GM21423 (cell line): Measurements from ENCODE around the gene TPSG1.
"Not testable (repeated sequence)": the region's sequence is repeated elsewhere in the genome, so short reads cannot be mapped to it uniquely, and the experiment has no call there.

Experiments
- ATAC-seq: cut with Tn5 transposase; IDR thresholded peaks from one replicate; pipeline ENCODE4 v1.9.1; 2021; ENCODE audit warnings: mild to moderate bottlenecking, moderate library complexity; ENCODE audit not compliant: unreplicated experiment

Gene TPSG1

DNA sequence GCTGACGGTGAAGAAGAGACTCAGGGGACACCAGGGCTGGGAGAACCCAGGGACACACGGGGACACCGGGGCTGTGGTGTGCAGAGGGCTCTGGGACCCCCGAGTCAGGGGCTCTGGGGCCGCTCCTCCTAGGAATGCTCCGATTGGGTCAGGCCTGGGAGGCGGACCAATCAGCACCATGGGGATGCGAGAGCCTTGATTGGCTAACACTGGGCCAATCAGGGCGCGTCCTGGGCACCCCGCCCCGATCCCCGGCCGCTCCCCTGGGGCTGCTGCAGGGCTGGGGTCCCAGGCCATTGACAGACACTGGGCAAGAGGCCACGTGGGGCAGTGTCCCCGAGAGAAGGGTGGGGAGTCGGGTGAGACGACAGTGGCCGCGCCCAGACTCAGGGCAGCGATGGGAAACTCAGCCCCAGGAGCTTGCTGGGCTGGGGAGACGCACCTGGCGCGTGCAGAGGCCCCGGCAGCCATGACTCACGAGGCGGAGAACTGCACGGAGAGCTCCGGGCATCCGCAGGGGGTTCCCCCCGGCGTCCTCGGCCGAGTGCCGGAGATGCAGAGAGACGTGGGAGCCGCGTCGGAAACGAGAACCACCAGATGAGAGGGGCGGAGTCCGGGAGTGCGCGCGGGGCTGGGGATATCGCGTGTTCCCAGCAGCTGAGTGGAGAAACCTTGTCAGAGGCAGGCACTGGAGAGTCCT is 7.1 kb upstream of the TPSG1 start:
- not testable (repeated sequence) for ATAC-seq

DNA sequence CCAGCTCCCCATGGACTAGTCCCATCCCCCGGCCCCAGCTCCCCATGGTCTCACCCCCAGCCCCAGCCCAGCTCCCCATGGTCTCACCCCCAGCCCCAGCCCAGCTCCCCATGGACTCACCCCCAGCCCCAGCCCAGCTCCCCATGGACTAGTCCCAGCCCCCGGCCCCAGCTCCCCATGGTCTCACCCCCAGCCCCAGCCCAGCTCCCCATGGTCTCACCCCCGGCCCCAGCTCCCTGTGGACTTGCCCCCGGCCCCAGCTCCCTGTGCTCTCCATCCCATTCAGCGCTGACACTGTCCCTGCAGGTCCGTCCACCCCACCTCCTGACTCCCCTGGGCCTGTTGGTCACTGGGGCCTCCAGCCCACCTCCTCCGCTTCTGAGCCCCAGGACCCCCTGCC is 6.2 kb upstream of the TPSG1 start:
- ATAC-seq = not testable (repeated sequence)

DNA sequence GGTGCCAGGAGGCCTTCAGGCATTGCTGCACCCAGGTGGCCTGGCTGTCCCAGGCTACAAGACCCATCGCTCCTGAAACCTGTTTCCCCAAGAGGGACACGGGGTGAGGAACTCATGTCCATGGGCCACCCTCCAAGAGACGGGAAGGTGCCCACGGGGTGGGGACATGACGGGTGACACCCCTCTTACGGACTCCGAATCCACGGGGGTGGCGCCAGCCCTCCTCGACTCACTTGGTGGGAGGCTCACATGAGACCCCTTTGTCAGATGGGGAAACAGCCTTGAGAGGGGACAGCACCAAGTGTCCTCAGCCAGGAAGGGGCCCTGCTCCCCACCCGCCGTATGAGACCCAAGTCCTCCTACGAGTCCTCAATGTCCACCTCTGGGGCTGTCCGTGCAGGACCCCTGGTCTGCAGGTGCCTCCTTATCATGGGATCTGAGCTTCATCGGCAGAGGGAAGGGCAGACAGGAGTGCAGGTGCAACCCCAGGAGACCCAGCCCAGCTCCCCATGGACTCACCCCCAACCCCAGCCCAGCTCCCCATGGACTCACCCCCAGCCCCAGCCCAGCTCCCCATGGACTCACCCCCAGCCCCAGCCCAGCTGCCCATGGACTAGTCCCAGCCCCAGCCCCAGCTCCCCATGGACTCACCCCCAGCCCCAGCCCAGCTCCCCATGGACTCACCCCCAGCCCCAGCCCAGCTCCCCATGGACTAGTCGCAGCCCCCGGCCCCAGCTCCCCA is 5.6 kb upstream of the TPSG1 start:
- not testable (repeated sequence) for ATAC-seq

DNA sequence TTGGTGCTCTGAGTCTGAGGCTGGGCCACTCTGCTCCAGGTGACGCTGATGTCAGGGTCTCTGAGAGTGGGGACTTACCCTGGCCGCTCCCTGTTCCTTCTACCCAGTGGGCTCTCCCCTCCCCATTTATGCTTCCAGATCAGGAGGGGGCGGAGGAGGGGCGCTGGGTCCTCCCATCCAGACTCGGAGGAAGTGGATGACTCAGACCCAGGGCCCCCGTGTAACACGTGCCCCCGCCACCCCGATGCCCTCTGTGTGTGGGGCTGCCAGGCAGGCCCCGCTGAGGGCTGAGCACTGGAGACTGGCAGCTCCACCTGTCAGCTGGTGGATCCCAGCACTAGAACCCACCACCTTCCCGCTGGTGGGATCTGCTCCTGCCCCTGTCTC is 5.0 kb upstream of the TPSG1 start, which contains the start of gene TPSB2:
Gene TPSB2 (minus strand): TSS at position 101 of the 387 bp plus-strand sequence. CDS start 233 bp downstream, outside the sequence.
- not testable (repeated sequence) for ATAC-seq

DNA sequence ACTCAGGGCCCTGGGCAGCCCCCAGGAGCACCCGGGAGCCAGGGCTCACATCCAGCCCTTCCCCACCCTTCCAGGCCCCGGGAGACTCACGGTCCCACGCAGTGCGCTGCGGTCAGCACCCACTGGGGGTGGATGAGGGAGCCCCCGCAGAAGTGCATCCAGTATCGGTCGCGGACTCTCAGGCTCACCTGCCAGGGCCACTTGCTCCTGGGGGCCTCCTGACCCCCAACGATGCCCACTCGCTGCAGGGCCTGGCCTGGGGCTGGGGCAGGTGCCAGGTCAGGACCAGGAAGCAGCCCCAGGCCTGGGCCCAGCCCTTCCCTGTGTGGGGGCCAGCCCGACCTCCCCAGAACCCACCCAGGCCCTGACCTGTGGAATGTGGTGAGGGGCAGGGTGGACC is 4.4 kb upstream of the TPSG1 start:
- not testable (repeated sequence) for ATAC-seq

DNA sequence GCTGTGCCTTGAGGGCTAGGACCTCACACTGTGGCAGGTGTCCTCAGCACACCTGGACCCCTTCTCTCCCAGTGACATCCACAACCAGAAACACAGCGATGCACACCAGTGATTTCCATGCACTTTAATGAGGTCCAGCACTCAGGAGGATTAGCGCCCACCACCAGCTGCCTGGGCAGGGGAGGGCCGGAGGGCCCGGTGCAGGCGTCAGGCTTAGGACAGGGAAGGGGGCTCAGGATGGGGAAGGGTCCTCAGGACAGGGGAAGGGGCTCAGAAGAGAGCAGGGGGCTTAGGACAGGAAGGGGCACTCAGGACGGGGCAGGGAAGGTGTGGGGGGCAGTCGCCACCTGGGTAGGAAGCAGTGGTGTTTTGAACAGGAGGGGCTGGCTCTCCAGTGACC is 3.2 kb upstream of the TPSG1 start:
- ATAC-seq = not testable (repeated sequence)

DNA sequence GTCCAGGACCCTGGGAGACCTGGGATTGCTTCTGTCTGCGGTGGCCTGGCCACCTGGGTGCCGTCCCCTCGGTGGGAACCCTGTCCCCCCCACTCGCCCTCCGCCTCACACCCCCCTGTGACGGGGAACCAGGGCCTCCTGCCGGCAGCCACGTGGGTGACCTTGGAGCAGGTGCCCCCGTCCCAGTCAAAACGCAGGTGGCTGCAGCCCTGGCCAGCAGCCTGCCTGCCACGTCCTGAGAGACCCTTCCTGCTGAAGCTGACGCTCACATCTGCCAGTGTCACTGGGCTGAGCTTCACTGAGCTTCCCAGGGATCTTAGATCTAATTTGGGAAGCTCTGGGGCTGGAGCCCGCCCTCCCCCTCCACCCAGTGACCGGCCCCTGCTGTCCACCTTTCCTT is 1.6 kb upstream of the TPSG1 start:
- not testable (repeated sequence) for ATAC-seq

DNA sequence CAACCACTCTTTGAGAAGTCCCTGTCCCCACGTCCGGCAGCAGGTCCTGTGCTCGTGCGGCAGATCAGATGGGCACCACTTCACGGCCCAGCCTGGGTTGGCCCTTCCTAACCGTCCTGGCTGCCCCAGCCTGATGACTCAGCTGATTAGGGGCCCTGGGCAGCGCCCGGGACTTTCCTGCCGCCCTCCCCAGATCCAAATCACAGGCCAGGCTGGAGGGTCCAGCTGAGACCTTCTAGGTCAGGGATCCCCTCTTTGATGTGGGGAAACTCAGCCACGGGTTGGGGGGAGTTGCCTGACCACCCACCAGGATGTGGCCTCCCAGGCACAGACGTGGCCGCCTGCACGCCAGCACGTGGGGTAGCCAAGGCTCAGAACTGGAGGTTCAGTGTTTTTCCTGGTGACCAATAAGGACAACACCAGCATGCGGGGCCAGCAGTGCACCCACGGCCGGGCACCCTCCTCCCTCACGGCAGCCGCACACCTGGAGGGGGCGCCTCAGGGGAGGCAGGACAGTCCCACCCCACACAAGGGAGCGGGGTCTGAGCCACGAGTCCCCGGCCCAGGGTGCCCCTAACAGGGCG is 752 bp upstream of the TPSG1 start:
- ATAC-seq = not testable (repeated sequence)

DNA sequence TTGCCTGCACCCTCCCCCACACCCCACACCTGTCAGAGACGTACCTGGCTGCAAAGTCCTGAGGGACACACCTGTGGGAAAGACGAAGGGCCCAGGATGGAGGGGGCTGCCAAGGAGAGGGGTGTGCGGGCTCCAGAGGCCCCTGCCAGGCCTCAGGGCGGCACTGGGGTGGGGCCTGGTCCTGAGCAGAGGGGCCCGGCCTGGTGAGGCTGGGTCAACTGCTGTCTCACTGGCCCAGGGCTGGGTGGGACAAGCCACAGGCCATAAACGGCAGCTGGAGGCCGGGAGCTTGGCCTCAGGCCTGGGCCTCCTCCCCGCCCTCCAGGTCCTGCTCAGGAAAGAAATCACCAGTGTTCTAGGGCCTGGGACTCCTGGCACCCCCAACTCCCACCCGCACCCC is 510 bp downstream of the TPSG1 start:
- no peak for ATAC-seq

DNA sequence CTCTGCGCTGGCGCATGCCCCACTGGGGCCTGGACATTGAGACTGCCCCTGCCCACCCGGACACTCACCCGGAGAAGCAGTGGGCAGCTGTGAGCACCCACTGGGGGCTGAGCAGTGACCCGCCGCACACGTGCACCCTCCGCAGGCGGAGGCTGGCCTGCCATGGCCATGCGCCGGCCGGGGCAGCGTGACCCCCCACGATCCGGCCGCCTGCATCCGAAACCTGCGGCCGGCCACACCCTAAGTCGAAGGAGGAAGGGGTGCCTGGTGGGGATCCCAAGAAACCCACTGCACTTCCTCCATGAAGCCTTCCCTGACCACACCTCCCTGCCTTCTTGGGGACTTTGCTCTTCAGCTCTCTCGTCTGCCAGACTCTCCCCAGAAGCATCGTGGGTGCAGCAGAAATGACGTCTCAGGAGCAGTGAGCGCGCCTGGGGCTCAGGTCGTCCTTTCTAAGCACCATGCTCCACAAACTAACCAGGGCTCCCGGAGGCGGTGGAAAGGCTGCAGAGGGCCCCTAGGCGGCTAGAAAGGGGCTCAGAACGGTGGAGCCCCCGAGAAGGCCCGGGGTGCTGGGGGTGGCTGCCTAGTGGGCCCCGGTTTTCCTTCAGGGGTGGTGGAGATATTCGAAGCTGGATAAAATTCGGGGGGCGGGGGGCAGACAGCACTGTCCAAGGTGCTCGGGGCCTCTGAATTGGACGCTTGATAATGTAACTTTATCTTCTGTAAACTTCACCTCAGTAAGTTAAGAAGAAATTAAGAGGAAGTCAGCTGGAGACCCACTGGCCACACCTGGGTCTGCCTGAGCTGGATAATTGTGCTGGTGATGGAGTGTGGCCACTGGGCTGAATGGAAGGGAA is 1.5 kb downstream of the TPSG1 start:
- ATAC-seq = no peak

DNA sequence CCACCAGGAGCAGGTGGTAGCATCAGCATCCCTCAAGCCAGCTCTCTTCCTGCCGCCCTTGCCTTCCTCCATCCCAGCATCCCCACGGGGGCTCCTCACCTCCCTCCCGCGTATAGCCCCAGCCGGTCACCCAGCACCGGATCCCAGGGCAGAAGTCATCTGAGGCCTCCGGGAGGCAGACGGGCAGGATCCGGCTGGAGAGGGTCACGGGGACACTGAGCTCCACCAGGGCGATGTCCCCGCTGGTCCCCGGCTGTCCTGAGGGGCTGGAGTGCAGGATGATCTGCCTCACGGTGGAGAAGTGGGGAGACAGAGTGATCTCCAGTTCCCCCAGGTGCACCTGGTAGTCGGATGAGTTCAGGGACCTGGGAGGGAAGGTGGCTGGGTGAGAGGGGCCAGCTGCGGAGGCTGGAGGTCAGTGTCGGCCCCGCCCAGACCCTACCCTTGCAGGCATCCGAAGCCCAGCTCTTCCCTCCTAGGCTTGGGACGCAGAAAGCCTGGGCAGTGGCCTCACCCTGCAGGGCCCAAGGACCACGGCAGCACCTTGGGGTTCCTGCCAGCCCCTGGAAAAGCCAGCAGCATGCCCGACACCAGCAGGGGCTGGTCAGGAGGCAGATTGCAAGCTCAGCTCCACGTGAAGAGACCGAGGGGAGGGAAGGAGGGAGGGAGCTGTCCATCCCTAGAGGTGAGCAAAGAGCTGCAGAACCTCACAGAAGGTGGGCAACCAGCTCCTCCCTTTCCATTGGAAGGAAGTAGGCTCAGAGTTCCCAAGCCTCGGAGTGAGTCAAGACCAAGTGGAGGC is 2.3 kb downstream of the TPSG1 start:
- no peak for ATAC-seq

DNA sequence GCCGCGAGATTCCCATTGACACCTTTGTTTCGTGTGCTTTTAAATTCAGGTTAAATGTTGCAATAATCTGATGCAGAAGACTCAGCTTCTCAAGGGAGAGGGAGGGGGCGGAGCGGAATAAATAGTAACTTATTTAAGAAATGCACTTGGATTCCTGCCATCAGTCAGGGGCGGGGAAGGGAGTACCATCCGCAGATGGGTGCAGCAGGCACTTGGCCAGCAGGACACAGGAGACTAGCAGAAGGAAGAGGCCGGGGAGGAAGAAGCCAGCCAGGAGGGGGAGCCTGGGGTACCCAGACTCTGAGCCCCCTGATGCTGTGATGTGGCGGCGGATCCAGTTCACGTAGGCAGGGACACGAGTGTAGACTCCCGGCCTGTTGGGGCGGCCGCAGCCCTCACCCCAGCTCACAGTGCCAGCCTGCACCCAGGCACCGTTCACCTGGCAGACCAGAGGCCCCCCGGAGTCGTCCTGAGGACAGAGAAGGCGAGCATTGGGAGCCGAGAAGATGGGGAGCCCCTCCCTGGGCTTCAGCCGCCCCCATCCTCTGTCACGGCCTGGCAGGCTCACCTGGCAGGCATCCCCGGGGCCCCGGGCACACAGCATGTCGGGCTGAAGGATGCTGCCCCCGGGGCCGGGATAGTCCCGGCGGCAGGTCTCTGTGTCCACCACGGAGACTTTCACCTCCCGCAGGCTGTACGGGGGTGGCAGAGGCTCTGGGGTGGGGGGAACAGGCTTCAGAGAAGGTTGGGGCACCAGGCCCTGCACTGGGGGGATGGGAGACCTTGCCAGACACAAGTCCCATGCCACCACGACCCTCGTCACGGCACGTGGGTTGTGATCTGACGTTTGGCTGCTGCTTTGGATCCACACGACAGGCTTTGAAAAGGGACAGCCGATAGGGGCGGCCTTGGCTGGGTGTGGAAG is 3.2 kb downstream of the TPSG1 start:
- ATAC-seq = no peak

DNA sequence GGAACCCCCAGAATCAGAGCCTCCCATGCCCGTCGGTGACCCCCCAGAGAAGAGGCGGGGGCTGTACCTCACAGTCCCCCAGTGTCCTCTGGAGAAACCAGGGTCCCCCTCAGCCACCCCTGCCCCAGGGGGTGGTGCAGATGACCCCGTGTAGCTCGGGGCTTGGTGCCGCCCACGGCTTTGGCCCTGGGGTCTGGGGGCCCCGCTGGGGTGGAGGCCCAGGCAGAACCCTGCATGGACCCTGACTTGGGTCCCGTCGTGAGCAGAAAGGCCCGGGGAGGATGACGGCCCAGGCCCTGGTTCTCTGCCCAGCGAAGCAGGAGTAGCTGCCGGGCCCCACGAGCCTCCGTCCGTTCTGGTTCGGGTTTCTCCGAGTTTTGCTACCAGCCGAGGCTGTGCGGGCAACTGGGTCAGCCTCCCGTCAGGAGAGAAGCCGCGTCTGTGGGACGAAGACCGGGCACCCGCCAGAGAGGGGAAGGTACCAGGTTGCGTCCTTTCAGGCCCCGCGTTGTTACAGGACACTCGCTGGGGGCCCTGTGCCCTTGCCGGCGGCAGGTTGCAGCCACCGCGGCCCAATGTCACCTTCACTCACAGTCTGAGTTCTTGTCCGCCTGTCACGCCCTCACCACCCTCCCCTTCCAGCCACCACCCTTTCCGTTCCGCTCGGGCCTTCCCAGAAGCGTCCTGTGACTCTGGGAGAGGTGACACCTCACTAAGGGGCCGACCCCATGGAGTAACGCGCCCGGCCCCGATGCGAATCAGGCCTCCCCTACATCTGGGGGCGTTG is 4.0 kb downstream of the TPSG1 start:
- ATAC-seq = no peak

DNA sequence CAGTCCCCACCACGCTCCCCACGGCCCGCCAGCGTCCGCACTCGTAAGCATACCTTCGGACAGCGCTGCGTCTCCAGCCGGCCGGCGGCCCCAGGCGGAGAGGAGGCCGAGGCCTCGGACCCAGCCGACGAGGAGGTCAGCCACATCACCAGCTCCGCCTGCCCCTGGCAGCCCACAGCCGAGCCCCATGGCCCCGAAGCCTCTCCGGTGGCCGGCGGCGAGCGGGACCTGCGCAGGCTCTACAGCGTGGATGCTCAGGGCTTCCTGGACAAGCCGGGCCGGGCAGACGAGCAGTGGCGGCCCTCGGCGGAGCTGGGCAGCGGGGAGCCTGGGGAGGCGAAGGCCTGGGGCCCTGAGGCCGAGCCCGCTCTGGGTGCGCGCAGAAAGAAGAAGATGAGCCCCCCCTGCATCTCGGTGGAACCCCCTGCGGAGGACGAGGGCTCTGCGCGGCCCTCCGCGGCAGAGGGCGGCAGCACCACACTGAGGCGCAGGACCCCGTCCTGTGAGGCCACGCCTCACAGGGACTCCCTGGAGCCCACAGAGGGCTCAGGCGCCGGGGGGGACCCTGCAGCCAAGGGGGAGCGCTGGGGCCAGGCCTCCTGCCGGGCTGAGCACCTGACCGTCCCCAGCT is 4.9 kb downstream of the TPSG1 start:
- ATAC-seq = no peak

DNA sequence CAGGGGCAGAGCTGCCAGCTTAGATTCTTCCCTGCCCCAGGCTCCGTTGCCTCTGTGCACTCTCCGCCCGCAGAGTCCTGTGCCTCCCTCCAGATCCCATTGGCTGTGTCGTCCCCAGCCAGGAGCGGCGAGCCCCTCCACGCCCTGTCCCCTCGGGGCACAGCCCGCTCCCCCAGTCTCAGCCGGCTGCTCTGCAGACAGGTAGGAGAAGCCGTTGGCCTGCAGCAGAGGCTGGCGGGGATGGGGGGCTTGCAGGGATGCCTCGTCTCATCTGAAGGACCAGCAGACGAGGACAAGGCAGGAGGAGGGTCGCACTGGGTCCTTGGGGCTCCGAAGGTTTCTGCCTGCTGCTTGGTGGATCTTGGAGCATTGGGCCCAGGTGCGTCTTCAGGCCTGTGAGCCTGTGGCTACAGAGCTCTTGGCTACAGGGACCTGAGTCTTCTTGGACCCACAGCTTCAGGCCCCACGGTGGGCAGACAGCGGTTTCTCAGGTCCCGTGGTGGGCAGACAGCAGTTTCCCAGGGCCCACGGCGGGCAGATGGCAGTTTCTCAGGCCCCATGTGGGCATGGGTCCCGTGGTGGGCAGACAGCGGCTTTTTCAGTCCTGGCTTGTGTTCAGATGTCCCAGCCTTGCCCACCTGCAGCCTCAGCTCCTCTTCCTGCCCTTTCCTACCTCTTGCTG is 6.0 kb downstream of the TPSG1 start:
- ATAC-seq = no peak

DNA sequence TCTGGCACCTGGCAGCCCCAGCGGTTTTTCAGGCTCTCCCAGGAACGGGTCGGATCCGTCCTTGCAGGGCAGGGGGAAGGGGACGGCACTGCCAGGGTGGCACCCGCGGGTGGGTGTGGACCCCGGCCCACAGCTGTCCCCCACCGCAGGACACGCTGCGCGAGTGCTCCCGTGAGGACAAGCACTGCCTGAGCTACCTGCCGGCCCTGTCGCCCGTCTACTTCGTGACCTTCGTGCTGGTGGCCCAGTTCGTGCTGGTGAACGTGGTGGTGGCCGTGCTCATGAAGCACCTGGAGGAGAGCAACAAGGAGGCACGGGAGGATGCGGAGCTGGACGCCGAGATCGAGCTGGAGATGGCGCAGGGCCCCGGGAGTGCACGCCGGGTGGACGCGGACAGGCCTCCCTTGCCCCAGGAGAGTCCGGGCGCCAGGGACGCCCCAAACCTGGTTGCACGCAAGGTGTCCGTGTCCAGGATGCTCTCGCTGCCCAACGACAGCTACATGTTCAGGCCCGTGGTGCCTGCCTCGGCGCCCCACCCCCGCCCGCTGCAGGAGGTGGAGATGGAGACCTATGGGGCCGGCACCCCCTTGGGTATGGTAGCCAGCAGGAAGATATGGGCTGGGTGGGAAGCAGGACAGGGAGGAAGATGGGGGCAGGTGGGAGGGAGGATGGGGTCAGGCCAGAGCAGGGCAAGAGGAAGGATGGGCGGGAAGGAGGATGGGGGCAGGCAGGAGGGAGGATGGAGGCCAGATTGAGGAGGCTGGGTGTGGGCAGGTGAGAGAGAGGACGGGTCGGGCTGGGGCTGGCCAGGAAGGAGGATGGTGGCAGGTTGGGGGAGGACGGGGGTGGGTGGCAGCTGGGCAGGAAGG is 6.8 kb downstream of the TPSG1 start:
- ATAC-seq = no peak
